ENCODE measurements around the gene SPATA2.

GRCh38 chr20:49910340-49910706, 5.0 kb downstream of the SPATA2 start:
- TF ChIP-seq, protein P1, sequence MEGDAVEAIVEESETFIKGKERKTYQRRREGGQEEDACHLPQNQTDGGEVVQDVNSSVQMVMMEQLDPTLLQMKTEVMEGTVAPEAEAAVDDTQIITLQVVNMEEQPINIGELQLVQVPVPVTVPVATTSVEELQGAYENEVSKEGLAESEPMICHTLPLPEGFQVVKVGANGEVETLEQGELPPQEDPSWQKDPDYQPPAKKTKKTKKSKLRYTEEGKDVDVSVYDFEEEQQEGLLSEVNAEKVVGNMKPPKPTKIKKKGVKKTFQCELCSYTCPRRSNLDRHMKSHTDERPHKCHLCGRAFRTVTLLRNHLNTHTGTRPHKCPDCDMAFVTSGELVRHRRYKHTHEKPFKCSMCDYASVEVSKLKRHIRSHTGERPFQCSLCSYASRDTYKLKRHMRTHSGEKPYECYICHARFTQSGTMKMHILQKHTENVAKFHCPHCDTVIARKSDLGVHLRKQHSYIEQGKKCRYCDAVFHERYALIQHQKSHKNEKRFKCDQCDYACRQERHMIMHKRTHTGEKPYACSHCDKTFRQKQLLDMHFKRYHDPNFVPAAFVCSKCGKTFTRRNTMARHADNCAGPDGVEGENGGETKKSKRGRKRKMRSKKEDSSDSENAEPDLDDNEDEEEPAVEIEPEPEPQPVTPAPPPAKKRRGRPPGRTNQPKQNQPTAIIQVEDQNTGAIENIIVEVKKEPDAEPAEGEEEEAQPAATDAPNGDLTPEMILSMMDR (IDR thresholded peaks at IDR 0.05; ENCODE audit: low read length): no peak
- TF ChIP-seq EZH2 (IDR thresholded peaks at IDR 0.05; ENCODE audit: borderline replicate concordance, low read length): no peak

Measured in OCI-LY1 (cell line).